Peyer's patch (tissue), 4 donors: ENCODE measurements around the gene PCDHGB1. TPM values are rescaled to one million over a fixed set of nuclear protein-coding genes. Genes with fewer than 3 reads are reported as not detected.
"Not testable (repeated sequence)": the region's sequence is repeated elsewhere in the genome, so short reads cannot be mapped to it uniquely, and the experiment has no call there.

Experiments
- DNase-seq, 3 donors: peaks; one replicate each; pipeline ENCODE4 v3.0.0-alpha.2; 2017 to 2019
- H3K27ac ChIP-seq, 4 donors: fragments of 200-600 bp; sonication (generic); one replicate each; pipeline ENCODE4 v1.5.1; 2016 to 2019
- H3K27me3 ChIP-seq, 2 donors: fragments of 200-600 bp; sonication (generic); one replicate each; pipeline ENCODE4 v1.5.1; 2019
- H3K36me3 ChIP-seq, 3 donors: fragments of 200-600 bp; sonication (generic); one replicate each; pipeline ENCODE4 v1.5.1; 2016 to 2019
- H3K4me1 ChIP-seq, 4 donors: fragments of 200-600 bp; sonication (generic); one replicate each; pipeline ENCODE4 v1.5.1; 2016 to 2019
- H3K4me3 ChIP-seq, 4 donors: fragments of 200-600 bp; sonication (generic); 1 replicate in 3 of 4; 2 replicates in 1 of 4; pipeline ENCODE4 v1.5.1; 2016 to 2019; ENCODE audit warnings: mild to moderate bottlenecking in 1 of 4
- H3K9me3 ChIP-seq, 4 donors: fragments of 200-600 bp; sonication (generic); one replicate each; pipeline ENCODE4 v1.5.1; 2016 to 2019; ENCODE audit warnings: mild to moderate bottlenecking in 1 of 4
- CTCF ChIP-seq, 6 experiments: fragments of 450-650 bp in 4 of 6; fragments of 200-600 bp in 2 of 6; sonication (generic) in 1 of 6; IDR thresholded peaks; one replicate each; pipeline ENCODE4 v1.5.1; 2017 to 2019; ENCODE audit warnings: antibody characterized with exemption in 6 of 6, mild to moderate bottlenecking in 3 of 6, moderate library complexity in 1 of 6
- POLR2A ChIP-seq, 2 donors: fragments of 450-650 bp; IDR thresholded peaks; one replicate each; pipeline ENCODE4 v1.5.1; 2017; ENCODE audit warnings: antibody characterized with exemption in 2 of 2, mild to moderate bottlenecking in 2 of 2, moderate library complexity in 2 of 2
- total RNA-seq, 4 donors: library from RNA; depleted of rRNA; stranded (reverse); fragments of >200 nt; gene quantifications; one replicate each; pipeline ENCODE4 v1.1.0, GENCODE V29; 2016

PCDHGB1 gene
- under 1 TPM in 3 of 4 donors, not detected in 1; 0.27 to 0.53 (median 0.47) TPM for total RNA-seq

GRCh38 chr5:141349917-141350619, at the start of gene PCDHGB1:
TSS of gene PCDHGB1 (plus strand) at chr5:141350099. CDS start at chr5:141350261, 162 bp downstream.
- no peak within 1 kb of the TSS for H3K27ac ChIP-seq
- H3K27me3 ChIP-seq: no peaks in the 10 kb centered on the region
- TF ChIP-seq CTCF (IDR thresholded peaks at IDR 0.05) (peak in 3 of 6 experiments; percentile 6 to 13 (median 9)), POLR2A (IDR thresholded peaks at IDR 0.05) (no peak)
- H3K4me1 ChIP-seq: no peaks in the 10 kb centered on the region
- DNase-seq: no peak
- peak within 1 kb of the TSS in 1 of 4 donors; percentile 10 for H3K4me3 ChIP-seq
- peaks cover 0 to 40% (median 6%) of the 10 kb centered on the region in 4 donors for H3K9me3 ChIP-seq
- H3K36me3 ChIP-seq: no peaks in the 10 kb centered on the region

GRCh38 chr5:141303756-141304155, 46.1 kb upstream of the PCDHGB1 start, which contains the start of gene SLC25A2:
TSS of gene SLC25A2 (minus strand) at chr5:141304049. CDS start at chr5:141303865, 184 bp downstream.
- Histone ChIP-seq H3K27ac (no peak within 1 kb of the TSS), H3K36me3 (no peaks in the 10 kb centered on the region), H3K4me1 (no peaks in the 10 kb centered on the region), H3K9me3 (peaks cover 0 to 85% (median 8%) of the 10 kb centered on the region in 4 donors), H3K27me3 (no peaks in the 10 kb centered on the region), H3K4me3 (no peak within 1 kb of the TSS)
- TF ChIP-seq CTCF (IDR thresholded peaks at IDR 0.05): no peak
- TF ChIP-seq POLR2A (IDR thresholded peaks at IDR 0.05): no peak
- DNase-seq: no peak

- Histone ChIP-seq H3K4me3 (no peak overlapping the region), H3K27ac (no peak overlapping the region)
Measured at GRCh38 chr5:141306630-141307029, 43.3 kb upstream of the PCDHGB1 start.

GRCh38 chr5:141313711-141314110, 36.2 kb upstream of the PCDHGB1 start:
- Histone ChIP-seq H3K4me3 (no peak overlapping the region), H3K27ac (no peak overlapping the region), H3K9me3 (peaks cover 0 to 95% (median 19%) of the 10 kb centered on the region in 4 donors), H3K36me3 (peaks cover 0 to 42% (median 0%) of the 10 kb centered on the region in 3 donors), H3K4me1 (no peaks in the 10 kb centered on the region), H3K27me3 (no peaks in the 10 kb centered on the region)
- no peak for DNase-seq
- TF ChIP-seq CTCF (IDR thresholded peaks at IDR 0.05) (no peak), POLR2A (IDR thresholded peaks at IDR 0.05) (no peak)

More at GRCh38 chr5:141306630-141307029, 43.3 kb upstream of the PCDHGB1 start:
- Histone ChIP-seq H3K9me3 (peaks cover 0 to 90% (median 9%) of the 10 kb centered on the region in 4 donors), H3K27me3 (no peaks in the 10 kb centered on the region), H3K4me1 (no peaks in the 10 kb centered on the region), H3K36me3 (no peaks in the 10 kb centered on the region)
- TF ChIP-seq CTCF (IDR thresholded peaks at IDR 0.05) (no peak), POLR2A (IDR thresholded peaks at IDR 0.05) (no peak)
- DNase-seq: no peak

GRCh38 chr5:141316963-141317362, 32.9 kb upstream of the PCDHGB1 start:
- not testable (repeated sequence) for H3K27me3 ChIP-seq, H3K4me1 ChIP-seq, DNase-seq, H3K4me3 ChIP-seq, H3K27ac ChIP-seq
- Histone ChIP-seq H3K36me3 (peaks cover 0 to 53% (median 0%) of the 10 kb centered on the region in 3 donors), H3K9me3 (peaks cover 0 to 79% (median 27%) of the 10 kb centered on the region in 4 donors)

GRCh38 chr5:141319202-141319601, 30.7 kb upstream of the PCDHGB1 start:
- DNase-seq: no peak
- H3K4me3 ChIP-seq: no peak overlapping the region
- H3K4me1 ChIP-seq: peaks cover 0 to 4% (median 0%) of the 10 kb centered on the region in 4 donors
- peaks cover 0 to 39% (median 0%) of the 10 kb centered on the region in 3 donors for H3K36me3 ChIP-seq
- H3K27me3 ChIP-seq: no peaks in the 10 kb centered on the region
- TF ChIP-seq CTCF (IDR thresholded peaks at IDR 0.05) (no peak), POLR2A (IDR thresholded peaks at IDR 0.05) (no peak)
- H3K27ac ChIP-seq: no peak overlapping the region
- peaks cover 0 to 61% (median 25%) of the 10 kb centered on the region in 4 donors for H3K9me3 ChIP-seq
